OCI-LY3 (cell line): ENCODE measurements around the gene CRHR2.

ENCODE experiments used
- EZH2phosphoT487 ChIP-seq: fragments of 200-600 bp; shearing (Covaris generic); IDR thresholded peaks from 2 replicates; pipeline ENCODE4 v1.6.1; 2018; ENCODE audit warnings: antibody characterized with exemption, mixed run types, low read depth
- TF ChIP-seq, protein P1 (sequence below): fragments of 200-600, 300-600 bp; sonication (generic); IDR thresholded peaks from 2 replicates; pipeline ENCODE4 v1.5.1; 2014; ENCODE audit warnings: antibody characterized with exemption, low read length, low read depth

DNA sequence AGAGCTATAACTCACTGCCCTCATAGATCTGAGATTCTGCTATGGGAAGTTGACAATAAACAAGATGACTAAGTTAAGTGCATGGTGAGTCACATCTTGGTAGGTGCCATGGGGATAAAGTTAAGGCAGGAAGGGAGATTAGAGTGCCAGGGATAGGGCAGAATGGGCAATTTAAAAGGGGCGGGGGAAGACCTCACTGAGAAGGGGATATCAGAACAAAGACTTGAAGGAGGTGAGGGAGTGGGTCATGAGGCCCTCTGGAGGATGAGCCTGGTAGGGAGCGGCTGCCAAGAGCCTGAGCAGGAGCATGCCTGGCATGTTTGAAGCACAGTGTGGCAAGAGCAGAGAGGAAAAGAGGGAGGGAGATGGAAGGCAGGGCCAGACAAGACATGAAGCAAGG, 34.9 kb upstream of the CRHR2 start:
- TF ChIP-seq, protein P1, sequence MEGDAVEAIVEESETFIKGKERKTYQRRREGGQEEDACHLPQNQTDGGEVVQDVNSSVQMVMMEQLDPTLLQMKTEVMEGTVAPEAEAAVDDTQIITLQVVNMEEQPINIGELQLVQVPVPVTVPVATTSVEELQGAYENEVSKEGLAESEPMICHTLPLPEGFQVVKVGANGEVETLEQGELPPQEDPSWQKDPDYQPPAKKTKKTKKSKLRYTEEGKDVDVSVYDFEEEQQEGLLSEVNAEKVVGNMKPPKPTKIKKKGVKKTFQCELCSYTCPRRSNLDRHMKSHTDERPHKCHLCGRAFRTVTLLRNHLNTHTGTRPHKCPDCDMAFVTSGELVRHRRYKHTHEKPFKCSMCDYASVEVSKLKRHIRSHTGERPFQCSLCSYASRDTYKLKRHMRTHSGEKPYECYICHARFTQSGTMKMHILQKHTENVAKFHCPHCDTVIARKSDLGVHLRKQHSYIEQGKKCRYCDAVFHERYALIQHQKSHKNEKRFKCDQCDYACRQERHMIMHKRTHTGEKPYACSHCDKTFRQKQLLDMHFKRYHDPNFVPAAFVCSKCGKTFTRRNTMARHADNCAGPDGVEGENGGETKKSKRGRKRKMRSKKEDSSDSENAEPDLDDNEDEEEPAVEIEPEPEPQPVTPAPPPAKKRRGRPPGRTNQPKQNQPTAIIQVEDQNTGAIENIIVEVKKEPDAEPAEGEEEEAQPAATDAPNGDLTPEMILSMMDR, result no peak
- TF ChIP-seq EZH2phosphoT487, result no peak
